HG03135 (cell line): ENCODE data around the gene ATP1A4.
"Not testable (repeated sequence)": the region's sequence is repeated elsewhere in the genome, so short reads cannot be mapped to it uniquely, and the experiment has no call there.

Source experiments
- ATAC-seq: cut with Tn5 transposase; IDR thresholded peaks from one replicate; pipeline ENCODE4 v1.9.1; 2021; ENCODE audit warnings: mild to moderate bottlenecking, moderate library complexity; ENCODE audit not compliant: unreplicated experiment

Gene ATP1A4

DNA sequence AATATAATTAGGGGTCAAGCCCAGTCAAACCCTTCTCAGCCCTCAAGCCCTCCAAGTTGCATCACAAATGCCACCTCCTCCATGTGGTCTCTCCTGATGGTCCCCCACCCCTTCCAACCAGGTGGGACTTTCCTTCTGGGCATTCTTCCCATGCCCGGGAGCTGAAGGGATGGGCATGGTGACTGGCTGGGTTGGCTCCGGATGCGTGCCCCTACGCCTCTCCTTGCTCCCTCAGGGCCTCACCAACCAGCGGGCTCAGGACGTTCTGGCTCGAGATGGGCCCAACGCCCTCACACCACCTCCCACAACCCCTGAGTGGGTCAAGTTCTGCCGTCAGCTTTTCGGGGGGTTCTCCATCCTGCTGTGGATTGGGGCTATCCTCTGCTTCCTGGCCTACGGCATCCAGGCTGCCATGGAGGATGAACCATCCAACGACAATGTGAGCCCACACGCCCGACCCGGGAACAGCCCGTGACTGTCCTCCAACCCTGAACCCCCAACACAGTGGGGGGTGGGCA is 28.4 kb upstream of the ATP1A4 start:
- no peak for ATAC-seq

DNA sequence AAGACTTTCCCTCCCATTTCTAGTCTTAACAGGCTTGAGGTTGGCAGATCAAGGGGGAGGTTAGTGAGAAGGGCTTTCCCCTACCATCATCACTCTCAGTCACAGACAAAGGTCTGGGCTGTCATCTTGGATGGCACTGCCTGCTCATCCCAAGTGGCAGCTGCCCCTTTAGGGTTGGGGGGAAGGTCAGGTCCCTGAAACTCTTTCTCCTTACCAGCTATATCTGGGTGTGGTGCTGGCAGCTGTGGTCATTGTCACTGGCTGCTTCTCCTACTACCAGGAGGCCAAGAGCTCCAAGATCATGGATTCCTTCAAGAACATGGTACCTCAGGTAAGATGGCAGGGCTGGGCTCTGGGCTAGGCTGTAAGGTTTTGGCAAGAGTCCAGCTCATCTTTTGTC is 27.7 kb upstream of the ATP1A4 start:
- no peak for ATAC-seq

DNA sequence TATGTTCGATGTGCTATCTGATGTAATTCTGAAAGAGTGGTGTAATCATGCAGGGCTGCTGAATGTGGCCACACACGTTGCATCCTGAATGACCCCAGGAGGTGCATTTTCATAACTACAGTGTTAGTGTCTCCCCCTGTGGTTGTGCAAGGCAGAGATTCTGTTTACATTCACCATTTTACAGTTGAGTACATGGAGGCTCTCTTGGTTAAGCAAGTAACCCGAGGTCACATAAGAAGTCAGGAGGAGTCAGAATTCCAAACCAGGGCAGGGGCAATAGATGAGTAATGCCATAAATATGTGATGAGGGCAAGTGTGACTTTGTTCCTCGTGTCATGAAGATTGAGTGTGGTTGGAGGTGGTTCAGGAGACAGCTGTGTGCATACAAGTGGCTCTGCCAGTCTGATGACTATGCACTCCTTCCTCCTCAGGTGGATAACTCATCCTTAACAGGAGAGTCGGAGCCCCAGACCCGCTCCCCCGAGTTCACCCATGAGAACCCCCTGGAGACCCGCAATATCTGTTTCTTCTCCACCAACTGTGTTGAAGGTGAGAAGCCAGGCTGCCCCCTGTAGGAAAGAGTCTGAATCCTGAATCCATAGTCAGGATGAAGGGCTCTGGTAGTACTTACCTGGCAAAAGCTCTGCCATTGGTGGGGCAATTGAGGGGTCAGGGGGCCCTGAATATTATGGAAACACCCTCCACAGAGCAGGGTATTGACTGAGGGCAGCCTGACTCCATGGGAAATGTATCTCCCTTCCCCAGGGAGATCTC is 26.5 kb upstream of the ATP1A4 start:
- ATAC-seq: no peak

DNA sequence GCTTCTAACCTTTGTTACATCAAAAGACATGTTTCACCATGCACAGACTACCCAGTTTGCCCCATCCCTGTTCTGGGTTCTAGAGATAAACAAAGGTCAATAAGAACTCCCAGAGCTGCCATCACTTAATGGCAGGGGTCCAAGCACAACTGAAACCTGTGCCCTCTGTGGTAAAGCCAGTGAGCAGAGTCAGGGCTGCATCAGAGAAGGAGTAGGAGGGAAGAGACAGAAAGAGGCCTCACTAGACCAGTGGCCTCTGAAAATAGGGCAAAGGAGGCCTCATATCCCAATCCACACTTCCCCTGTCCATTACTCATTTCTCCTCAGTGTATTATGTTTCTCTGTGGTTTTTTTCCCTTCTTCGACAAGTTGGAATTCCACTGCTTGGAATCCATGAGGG is 25.7 kb upstream of the ATP1A4 start:
- ATAC-seq: no peak

DNA sequence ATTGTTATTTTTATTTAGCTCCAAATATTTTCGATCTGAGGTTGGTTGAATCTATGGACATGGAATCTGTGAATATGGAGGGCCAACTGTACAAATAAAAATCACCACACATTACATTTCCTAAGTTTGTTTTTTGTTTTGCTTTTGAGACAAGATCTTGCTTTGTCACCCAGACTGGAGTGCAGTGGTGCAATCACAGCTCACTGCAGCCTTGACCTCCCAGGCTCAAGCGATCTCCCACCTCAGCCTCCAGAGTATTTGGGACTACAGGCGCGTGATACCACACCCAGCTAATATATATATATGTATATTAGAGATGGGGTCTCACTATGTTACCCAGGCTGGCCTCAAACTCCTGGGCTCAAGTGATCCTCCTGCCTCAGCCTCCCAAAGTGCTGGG is 25.1 kb upstream of the ATP1A4 start:
- not testable (repeated sequence) for ATAC-seq

DNA sequence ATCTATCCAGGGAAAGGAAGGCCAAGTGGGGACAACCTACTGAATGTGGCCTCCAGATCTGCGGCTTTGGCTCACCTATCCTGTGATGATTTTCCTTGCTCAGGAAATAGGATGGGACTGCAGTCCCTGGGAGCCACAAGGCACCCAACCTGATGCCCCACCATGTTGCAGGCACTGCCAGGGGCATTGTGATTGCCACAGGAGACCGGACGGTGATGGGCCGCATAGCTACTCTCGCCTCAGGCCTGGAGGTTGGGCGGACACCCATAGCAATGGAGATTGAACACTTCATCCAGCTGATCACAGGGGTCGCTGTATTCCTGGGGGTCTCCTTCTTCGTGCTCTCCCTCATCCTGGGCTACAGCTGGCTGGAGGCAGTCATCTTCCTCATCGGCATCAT is 24.0 kb upstream of the ATP1A4 start:
- ATAC-seq: no peak

DNA sequence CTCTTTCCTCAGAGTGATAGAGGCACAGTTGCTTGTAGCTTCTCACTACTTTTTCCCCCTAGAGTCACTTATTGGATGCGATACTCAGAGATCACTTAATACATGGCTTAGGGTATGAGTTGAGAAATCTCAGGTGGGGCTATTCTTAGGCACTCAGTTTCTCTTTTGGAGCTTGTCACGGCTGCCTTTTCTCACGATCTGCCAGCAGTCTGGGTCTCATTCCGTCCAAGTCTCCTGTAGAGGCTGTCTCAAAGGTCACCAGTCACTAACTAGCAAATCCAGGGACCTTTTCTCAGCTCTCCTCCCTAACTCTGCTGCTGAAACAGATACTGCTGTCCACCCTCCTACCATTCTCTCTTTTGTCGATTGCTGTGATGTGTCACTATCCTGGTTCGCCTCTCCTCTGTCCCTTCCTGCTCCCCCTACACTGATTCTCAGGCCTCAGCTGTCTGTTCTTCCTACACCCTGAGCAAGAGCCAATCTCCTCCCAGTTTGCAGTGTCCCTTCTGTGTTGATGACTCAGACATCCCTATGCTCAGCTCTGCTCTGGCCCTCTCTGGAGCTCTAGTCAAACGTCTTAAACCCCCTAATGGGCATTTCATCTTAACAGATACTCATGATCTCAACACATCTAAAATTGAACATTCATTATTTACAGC is 23.4 kb upstream of the ATP1A4 start:
- ATAC-seq: no peak

DNA sequence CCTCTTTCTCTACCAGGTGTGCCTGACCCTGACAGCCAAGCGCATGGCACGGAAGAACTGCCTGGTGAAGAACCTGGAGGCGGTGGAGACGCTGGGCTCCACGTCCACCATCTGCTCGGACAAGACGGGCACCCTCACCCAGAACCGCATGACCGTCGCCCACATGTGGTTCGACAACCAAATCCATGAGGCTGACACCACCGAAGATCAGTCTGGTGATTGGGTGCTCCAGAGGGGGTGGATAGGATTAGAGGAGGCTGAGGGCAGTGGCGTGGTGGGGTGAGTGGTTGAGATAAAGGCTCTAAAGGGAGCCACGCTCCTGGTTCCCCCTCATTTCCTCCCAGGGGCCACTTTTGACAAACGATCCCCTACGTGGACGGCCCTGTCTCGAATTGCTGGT is 22.8 kb upstream of the ATP1A4 start:
- ATAC-seq: no peak

DNA sequence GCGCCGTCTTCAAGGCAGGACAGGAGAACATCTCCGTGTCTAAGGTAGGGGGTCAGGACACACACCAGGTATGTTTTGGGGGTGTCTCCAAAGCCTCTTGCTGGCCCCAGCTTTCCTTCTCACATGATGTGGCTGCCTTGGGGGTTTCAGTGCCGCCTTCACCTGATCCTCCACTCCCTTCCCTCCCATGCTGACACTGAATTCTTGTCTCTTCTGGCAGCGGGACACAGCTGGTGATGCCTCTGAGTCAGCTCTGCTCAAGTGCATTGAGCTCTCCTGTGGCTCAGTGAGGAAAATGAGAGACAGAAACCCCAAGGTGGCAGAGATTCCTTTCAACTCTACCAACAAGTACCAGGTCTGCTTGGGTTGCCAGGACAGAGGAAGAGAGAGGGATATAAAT is 22.4 kb upstream of the ATP1A4 start:
- no peak for ATAC-seq

DNA sequence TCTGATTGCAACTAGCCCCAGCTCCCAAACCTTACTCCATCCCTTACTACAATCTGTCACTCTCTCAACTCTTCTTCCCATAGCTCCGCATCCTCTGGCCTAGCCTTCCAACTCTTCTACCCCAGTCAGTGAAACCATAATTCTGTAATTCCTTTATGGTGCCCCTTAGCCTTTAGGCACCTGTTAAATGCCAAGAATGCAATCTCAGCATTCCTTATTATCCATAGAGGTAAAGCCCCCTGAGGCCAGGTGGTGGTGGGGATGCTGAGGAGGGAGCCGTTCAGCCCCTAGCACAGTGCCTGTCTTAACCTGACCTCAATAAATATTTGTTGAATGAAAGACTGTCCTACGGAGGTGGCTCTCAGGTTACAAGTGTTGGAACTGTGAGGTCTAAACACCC is 21.8 kb upstream of the ATP1A4 start:
- ATAC-seq: no peak

DNA sequence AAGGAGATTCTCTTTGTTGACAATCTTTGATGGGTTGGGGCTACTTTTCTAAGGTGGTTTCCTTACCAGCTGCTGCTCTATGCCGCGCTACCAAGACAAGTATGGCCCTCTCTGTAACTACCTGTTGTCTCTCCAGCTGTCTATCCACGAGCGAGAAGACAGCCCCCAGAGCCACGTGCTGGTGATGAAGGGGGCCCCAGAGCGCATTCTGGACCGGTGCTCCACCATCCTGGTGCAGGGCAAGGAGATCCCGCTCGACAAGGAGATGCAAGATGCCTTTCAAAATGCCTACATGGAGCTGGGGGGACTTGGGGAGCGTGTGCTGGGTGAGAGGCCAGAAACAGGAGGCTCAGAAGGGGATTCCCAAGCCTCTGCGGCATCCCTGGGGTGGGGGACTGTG is 21.4 kb upstream of the ATP1A4 start:
- no peak for ATAC-seq

DNA sequence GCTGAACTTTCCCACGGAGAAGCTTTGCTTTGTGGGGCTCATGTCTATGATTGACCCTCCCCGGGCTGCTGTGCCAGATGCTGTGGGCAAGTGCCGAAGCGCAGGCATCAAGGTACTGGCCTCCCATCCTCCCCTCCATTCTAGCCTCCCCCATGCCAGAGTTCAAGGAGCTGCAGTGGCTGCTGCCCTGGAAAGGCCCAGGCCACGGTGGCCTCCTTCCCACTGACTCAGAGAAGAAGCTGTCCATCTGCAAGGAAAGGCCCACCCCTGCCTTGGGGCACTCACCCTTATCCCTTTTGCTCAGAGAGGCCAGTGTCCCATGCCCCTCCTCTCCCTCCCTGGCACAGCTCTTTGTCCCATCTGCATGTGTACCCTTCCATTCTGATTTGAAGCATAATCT is 20.9 kb upstream of the ATP1A4 start:
- no peak for ATAC-seq

DNA sequence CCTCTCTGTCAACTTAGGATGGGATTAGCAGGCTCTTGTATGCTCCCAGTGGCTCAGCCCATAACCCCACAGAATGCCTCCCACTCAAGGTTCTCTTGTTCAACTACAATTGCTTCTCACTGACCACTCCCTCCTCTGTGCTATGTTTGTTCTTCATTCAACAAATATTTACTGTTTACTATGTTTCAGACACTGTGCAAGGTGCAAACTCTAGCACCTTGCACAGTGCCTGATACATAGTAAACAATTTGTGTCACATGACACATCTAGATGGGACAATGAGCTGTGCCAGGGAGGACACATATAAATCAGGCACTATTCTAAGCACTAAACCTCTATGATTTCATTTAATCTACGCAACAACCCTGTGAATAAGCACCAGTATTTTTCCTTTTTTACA is 20.5 kb upstream of the ATP1A4 start:
- ATAC-seq: no peak

DNA sequence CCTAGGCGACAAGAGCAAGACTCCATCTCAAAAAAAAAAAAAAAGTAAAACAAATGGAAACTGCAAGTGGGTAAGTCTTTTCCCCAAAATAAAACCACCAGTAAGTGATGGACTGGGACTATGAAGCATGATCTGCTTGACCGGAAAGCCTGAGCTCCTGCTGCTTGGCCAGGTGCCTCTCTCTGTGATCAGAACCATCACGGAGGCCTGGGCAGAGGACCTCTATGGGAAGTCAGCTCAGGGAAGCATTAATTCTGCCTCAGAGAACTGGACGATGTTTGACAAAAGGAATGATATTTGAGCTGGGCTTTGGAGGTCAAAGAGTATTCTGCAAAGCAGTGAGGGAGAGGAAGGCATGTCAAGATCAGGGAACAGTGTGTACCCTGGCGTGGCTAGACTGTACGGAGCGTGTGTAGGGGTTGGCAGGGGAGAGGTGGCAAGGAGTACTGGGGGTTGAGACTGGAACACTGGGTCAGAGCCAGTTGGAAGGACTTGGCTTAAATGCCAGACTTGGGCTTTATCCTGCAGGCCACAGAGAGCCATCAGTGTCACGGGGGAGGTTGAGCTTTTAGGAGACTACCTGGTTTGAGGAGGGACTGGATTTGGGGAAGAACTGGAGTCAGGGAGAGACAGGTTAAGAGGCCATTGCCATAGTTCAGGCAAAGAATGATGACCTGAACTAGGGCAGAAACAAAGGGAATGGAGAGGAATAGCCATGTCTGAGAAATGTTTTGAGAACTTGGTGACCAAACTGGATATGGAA is 19.4 kb upstream of the ATP1A4 start:
- ATAC-seq: no peak

DNA sequence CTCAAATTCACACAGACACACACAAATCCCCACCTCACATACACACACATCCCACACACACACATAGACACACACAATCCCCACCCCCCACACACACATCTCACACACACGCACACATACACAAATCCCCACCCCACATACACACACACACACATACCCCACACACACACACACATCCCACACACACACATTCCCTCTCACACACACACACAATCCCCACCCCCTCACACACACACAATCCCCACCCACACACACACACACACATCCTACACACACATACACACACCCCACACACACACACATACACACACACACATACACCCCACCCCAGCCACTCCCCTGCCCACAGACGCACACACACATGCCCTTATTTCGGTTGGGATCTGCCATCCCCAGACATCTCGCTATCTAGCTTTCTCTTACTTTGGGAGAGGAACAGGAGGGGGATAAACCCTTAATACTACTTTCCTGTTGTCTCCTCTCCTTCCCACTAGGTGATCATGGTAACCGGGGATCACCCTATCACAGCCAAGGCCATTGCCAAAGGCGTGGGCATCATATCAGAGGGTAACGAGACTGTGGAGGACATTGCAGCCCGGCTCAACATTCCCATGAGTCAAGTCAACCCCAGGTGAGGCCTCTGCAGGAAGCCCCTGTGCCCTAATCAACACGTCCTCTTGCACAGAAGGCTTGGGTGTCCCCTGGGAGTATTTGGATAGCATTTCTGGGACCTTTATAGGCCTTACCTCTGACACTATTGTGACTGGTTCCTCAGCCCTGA is 17.2 kb upstream of the ATP1A4 start:
- ATAC-seq: no peak

DNA sequence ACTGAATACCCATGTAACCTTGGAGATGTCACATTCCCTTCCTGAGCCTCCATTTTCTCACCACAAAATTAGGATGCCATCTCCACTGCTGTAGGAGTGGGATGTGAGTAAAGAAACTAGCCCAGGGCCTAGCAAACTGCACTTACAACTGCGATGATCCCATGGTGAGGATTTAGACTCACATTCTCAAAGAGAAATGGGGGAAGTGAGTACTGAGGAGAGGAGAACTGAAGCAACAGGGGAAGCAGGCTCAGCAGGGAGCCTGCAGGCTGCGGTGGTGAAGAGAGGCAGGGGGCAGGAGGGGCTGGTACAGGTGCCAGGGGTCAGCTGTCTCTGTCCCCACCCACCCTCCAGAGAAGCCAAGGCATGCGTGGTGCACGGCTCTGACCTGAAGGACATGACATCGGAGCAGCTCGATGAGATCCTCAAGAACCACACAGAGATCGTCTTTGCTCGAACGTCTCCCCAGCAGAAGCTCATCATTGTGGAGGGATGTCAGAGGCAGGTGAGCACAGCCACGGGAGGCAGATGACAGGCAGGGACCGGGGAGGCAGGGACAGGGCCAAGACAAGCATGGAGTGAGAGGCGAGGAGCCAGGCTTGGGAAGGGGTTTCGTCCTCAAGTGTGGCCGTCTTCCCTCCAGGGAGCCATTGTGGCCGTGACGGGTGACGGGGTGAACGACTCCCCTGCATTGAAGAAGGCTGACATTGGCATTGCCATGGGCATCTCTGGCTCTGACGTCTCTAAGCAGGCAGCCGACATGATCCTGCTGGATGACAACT is 16.4 kb upstream of the ATP1A4 start:
- no peak for ATAC-seq

DNA sequence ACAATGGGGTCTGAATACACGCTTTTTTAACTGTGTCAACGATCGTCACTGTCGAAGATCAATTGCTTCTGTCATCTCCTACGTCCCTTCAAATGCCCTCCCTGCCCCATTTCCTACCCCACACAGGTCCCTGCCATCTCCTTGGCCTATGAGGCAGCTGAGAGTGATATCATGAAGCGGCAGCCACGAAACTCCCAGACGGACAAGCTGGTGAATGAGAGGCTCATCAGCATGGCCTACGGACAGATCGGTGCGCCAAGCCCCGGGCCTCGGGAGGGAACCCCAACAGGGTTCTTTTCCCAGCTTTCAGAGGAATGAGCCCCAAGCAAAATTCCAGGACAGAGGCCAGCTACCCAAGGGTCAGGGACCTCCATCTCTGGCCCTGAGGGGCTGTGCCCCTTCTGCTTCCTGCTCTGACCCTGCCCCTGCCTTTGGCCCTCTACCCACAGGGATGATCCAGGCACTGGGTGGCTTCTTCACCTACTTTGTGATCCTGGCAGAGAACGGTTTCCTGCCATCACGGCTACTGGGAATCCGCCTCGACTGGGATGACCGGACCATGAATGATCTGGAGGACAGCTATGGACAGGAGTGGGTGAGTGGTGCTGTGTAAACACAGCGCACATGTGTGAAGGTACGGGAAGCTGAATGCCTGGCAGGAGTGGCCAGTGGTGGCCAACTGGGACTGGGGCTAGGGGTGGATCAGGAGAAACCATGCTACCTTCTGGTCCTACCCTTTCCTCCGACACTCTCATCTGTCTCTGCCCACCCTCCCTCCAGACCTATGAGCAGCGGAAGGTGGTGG is 15.1 kb upstream of the ATP1A4 start:
- ATAC-seq: no peak

DNA sequence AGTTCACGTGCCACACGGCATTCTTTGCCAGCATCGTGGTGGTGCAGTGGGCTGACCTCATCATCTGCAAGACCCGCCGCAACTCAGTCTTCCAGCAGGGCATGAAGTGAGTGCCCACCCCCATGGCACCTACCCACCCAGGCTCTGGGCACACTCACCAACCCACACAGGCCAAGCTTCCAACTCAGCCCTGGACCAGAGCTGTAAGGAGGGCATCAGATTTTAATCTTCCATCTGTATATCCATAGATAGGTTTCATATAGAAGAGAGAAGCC is 14.5 kb upstream of the ATP1A4 start:
- ATAC-seq: no peak

DNA sequence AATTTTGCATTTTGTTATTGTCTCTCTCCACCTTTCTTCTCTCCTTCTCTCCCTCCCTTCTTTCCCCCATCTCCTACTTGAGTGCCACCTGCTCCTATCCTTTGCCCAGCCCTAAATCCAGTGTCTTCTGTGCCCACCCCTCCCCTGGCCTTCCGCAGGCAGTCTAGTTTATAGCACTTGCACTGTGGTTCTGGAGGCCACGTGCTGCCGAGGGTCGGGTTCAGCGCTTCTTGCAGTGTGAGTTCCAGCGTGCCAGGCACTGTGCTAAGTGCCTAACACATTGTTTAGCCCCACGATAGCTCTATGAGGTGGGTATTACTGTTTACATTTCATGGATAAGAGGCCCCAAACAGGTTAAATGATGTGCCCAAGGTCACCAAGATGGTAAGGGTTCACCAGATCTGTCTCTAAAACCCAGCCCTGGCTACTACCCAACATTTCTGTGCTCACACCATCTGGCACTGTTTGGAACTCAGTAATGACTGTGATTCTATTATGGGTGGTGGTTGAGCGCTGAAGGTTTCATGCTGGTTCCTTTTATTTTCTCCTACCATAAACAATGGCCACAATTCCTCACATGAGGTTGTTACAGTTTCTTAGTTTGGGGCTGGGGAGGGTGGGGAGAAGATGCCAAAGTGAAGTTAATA is 14.1 kb upstream of the ATP1A4 start:
- ATAC-seq: no peak
